Stimulated activated naive CD8-positive, alpha-beta T cell treated with anti-CD3 and anti-CD28 coated beads, Interleukin-15, Interleukin-2, amounts not matched to agents 100 ng/mL and 50 ng/mL, for 24 hours (primary cell): Measurements from ENCODE around the gene ZNF559.

Source experiments
- H3K27ac Mint-ChIP-seq: one replicate; pipeline ENCODE4 v1.8.0; 2021; ENCODE audit warnings: mild to moderate bottlenecking, mixed read lengths
- H3K27me3 Mint-ChIP-seq: one replicate; pipeline ENCODE4 v1.8.0; 2021; ENCODE audit warnings: mixed read lengths
- H3K36me3 Mint-ChIP-seq: one replicate; pipeline ENCODE4 v1.8.0; 2021; ENCODE audit warnings: low read depth, mixed read lengths
- H3K4me1 Mint-ChIP-seq: one replicate; pipeline ENCODE4 v1.8.0; 2021; ENCODE audit warnings: low read depth, mixed read lengths
- H3K4me3 Mint-ChIP-seq: one replicate; pipeline ENCODE4 v1.8.0; 2021; ENCODE audit warnings: mild to moderate bottlenecking, mixed read lengths
- H3K9me3 Mint-ChIP-seq: one replicate; pipeline ENCODE4 v1.8.0; 2021; ENCODE audit warnings: mixed read lengths

Gene ZNF559

GRCh38 chr19:9324584-9324962, 594 bp downstream of the ZNF559 start:
- peak overlapping the region; percentile 89 for H3K4me3 Mint-ChIP-seq
- peaks cover 26% of the 10 kb centered on the region for H3K9me3 Mint-ChIP-seq
- H3K4me1 Mint-ChIP-seq: peaks cover 25% of the 10 kb centered on the region
- peak overlapping the region; percentile 91 for H3K27ac Mint-ChIP-seq
- peaks cover 59% of the 10 kb centered on the region for H3K36me3 Mint-ChIP-seq
- no peaks in the 10 kb centered on the region for H3K27me3 Mint-ChIP-seq

- H3K27ac Mint-ChIP-seq: no peak overlapping the region
- H3K4me3 Mint-ChIP-seq: no peak overlapping the region
- peaks cover 92% of the 10 kb centered on the region for H3K36me3 Mint-ChIP-seq
- H3K9me3 Mint-ChIP-seq: peaks cover 48% of the 10 kb centered on the region
- H3K4me1 Mint-ChIP-seq: peaks cover 3% of the 10 kb centered on the region
- H3K27me3 Mint-ChIP-seq: no peaks in the 10 kb centered on the region
These were observed 6.0 kb downstream of the ZNF559 start for GRCh38 chr19:9329999-9330398.

GRCh38 chr19:9342610-9343304, 18.8 kb downstream of the ZNF559 start:
- Mint-ChIP-seq H3K36me3 (peaks cover 87% of the 10 kb centered on the region), H3K27me3 (no peaks in the 10 kb centered on the region), H3K4me1 (no peaks in the 10 kb centered on the region), H3K4me3 (no peak overlapping the region), H3K9me3 (peaks cover 67% of the 10 kb centered on the region), H3K27ac (no peak overlapping the region)

GRCh38 chr19:9345005-9345404, 21.0 kb downstream of the ZNF559 start:
- H3K27me3 Mint-ChIP-seq: no peaks in the 10 kb centered on the region
- H3K4me1 Mint-ChIP-seq: no peaks in the 10 kb centered on the region
- peaks cover 88% of the 10 kb centered on the region for H3K36me3 Mint-ChIP-seq
- H3K9me3 Mint-ChIP-seq: peaks cover 67% of the 10 kb centered on the region
- no peak overlapping the region for H3K27ac Mint-ChIP-seq
- no peak overlapping the region for H3K4me3 Mint-ChIP-seq

- Mint-ChIP-seq H3K9me3 (peaks cover 54% of the 10 kb centered on the region), H3K4me3 (no peak overlapping the region), H3K4me1 (no peaks in the 10 kb centered on the region), H3K27me3 (no peaks in the 10 kb centered on the region), H3K27ac (no peak overlapping the region), H3K36me3 (peaks cover 81% of the 10 kb centered on the region)
These were observed 24.3 kb downstream of the ZNF559 start for GRCh38 chr19:9348253-9348652.

- peaks cover 50% of the 10 kb centered on the region for H3K9me3 Mint-ChIP-seq
- H3K36me3 Mint-ChIP-seq: peaks cover 77% of the 10 kb centered on the region
- no peak overlapping the region for H3K27ac Mint-ChIP-seq
- H3K4me1 Mint-ChIP-seq: no peaks in the 10 kb centered on the region
- H3K4me3 Mint-ChIP-seq: no peak overlapping the region
- H3K27me3 Mint-ChIP-seq: no peaks in the 10 kb centered on the region
These were observed 24.7 kb downstream of the ZNF559 start for GRCh38 chr19:9348671-9349070.

- Mint-ChIP-seq H3K9me3 (peaks cover 44% of the 10 kb centered on the region), H3K36me3 (peaks cover 67% of the 10 kb centered on the region)
These were observed 28.5 kb downstream of the ZNF559 start for GRCh38 chr19:9352505-9352904.

GRCh38 chr19:9353011-9353410, 29.0 kb downstream of the ZNF559 start:
- peaks cover 69% of the 10 kb centered on the region for H3K36me3 Mint-ChIP-seq
- H3K9me3 Mint-ChIP-seq: peaks cover 46% of the 10 kb centered on the region
- H3K27ac Mint-ChIP-seq: no peak overlapping the region
- no peak overlapping the region for H3K4me3 Mint-ChIP-seq
- H3K27me3 Mint-ChIP-seq: no peaks in the 10 kb centered on the region
- no peaks in the 10 kb centered on the region for H3K4me1 Mint-ChIP-seq

More at GRCh38 chr19:9352505-9352904, 28.5 kb downstream of the ZNF559 start:
- H3K4me1 Mint-ChIP-seq: no peaks in the 10 kb centered on the region
- no peak overlapping the region for H3K4me3 Mint-ChIP-seq
- no peaks in the 10 kb centered on the region for H3K27me3 Mint-ChIP-seq
- no peak overlapping the region for H3K27ac Mint-ChIP-seq

GRCh38 chr19:9354651-9355050, 30.7 kb downstream of the ZNF559 start:
- Mint-ChIP-seq H3K27ac (no peak overlapping the region), H3K4me3 (no peak overlapping the region), H3K9me3 (peaks cover 45% of the 10 kb centered on the region), H3K36me3 (peaks cover 64% of the 10 kb centered on the region), H3K27me3 (no peaks in the 10 kb centered on the region), H3K4me1 (no peaks in the 10 kb centered on the region)

- Mint-ChIP-seq H3K9me3 (peaks cover 51% of the 10 kb centered on the region), H3K4me3 (no peak within 1 kb of the TSS), H3K36me3 (peaks cover 55% of the 10 kb centered on the region), H3K27me3 (peaks cover 7% of the 10 kb centered on the region), H3K27ac (no peak within 1 kb of the TSS), H3K4me1 (peaks cover 4% of the 10 kb centered on the region)
These were observed 38.9 kb downstream of the ZNF559 start, which contains the start of gene ZNF177 for GRCh38 chr19:9362905-9363304. ZNF177 (plus strand) TSS chr19:9363013; CDS start chr19:9378312, 15,299 bp downstream.

GRCh38 chr19:9370738-9371619, 47.0 kb downstream of the ZNF559 start:
- Mint-ChIP-seq H3K27ac (no peak overlapping the region), H3K27me3 (no peaks in the 10 kb centered on the region), H3K4me3 (no peak overlapping the region), H3K4me1 (no peaks in the 10 kb centered on the region), H3K9me3 (peaks cover 57% of the 10 kb centered on the region), H3K36me3 (peaks cover 74% of the 10 kb centered on the region)

GRCh38 chr19:9381361-9381785, 57.4 kb downstream of the ZNF559 start:
- no peak overlapping the region for H3K4me3 Mint-ChIP-seq
- no peaks in the 10 kb centered on the region for H3K27me3 Mint-ChIP-seq
- H3K4me1 Mint-ChIP-seq: no peaks in the 10 kb centered on the region
- H3K9me3 Mint-ChIP-seq: peaks cover 62% of the 10 kb centered on the region
- peaks cover 86% of the 10 kb centered on the region for H3K36me3 Mint-ChIP-seq
- H3K27ac Mint-ChIP-seq: no peak overlapping the region
